ENCODE measurements around the gene SMYD3. TPM values are rescaled to one million over a fixed set of nuclear protein-coding genes. Genes with fewer than 3 reads are reported as not detected.

SMYD3 gene
- total and polyA plus RNA-seq, 9 of the 15 experiments (the other 6 are each of a cell fraction or from before 2014, with no cell fraction given), result 128 to 440 (median 197) TPM

GRCh38 chr1:246169486-246169885 is 337.6 kb downstream of the SMYD3 start (continued):
- TF ChIP-seq MLLT1 (IDR thresholded peaks at IDR 0.05) (peak in 1 of 2 experiments; percentile 71; a peak in 2 of 4 replicates), HDAC1 (IDR thresholded peaks at IDR 0.05) (peak in 1 of 2 experiments; percentile 23; a peak in 1 of 4 replicates), CXXC5 (CRISPR knock-in tag; IDR thresholded peaks at IDR 0.05) (peak; percentile 65), POLR2AphosphoS5 (IDR thresholded peaks at IDR 0.05; ENCODE audit: control insufficient read depth, insufficient read depth, low read depth, low read length) (no peak), NFRKB (IDR thresholded peaks at IDR 0.05; ENCODE audit: low read depth) (peak; percentile 88), YBX1 (IDR thresholded peaks at IDR 0.05) (no peak), CREB3 (tag; conservative IDR thresholded peaks at IDR 0.05; ENCODE audit: low read depth) (peak; percentile 82), ZNF561 (CRISPR knock-in tag; conservative IDR thresholded peaks at IDR 0.05) (no peak), HMG20A (CRISPR knock-in tag; conservative IDR thresholded peaks at IDR 0.05) (no peak), MEF2D (tag; conservative IDR thresholded peaks at IDR 0.05; ENCODE audit: low read depth) (peak; percentile 46; the same call in 1 of the 2 replicates), HIVEP1 (CRISPR knock-in tag; IDR thresholded peaks at IDR 0.05) (peak; percentile 64; the same call in 1 of the 2 replicates), MAFF (IDR thresholded peaks at IDR 0.05; ENCODE audit: low read length) (no peak), HOMEZ (CRISPR knock-in tag; IDR thresholded peaks at IDR 0.05) (no peak), IFI16 (CRISPR knock-in tag; IDR thresholded peaks at IDR 0.05) (no peak), CHD4 (IDR thresholded peaks at IDR 0.05; ENCODE audit: insufficient read depth, insufficient replicate concordance, low read depth, low read length, poor library complexity, severe bottlenecking) (peak; percentile 27), ZKSCAN8 (CRISPR knock-in tag; IDR thresholded peaks at IDR 0.05) (peak; percentile 60; the same call in 1 of the 2 replicates), DDX20 (tag; IDR thresholded peaks at IDR 0.05; ENCODE audit: low read depth) (peak; percentile 48; the same call in 1 of the 2 replicates), ZNF398 (CRISPR knock-in tag; IDR thresholded peaks at IDR 0.05) (peak; percentile 59), FOSL1 (tag; conservative IDR thresholded peaks at IDR 0.05) (no peak), PTRF (tag; IDR thresholded peaks at IDR 0.05) (peak; percentile 38; the same call in 1 of the 2 replicates), CC2D1A (IDR thresholded peaks at IDR 0.05) (0 out of 2 replicates have a peak, but pooled peaks have one; percentile 31), NR2F6 (CRISPR knock-in tag; IDR thresholded peaks at IDR 0.05) (no peak), NR2C2 (CRISPR knock-in tag; IDR thresholded peaks at IDR 0.05) (no peak), NR2C2 (tag; IDR thresholded peaks at IDR 0.05) (peak; percentile 48)

All from K562 (cell line).